Immature natural killer cell (primary cell): Measurements from ENCODE around the gene DEDD. TPM values are rescaled to one million over a fixed set of nuclear protein-coding genes. Genes with fewer than 3 reads are reported as not detected.

ENCODE experiments used
- DNase-seq, 3 donors: peaks; one replicate each; pipeline ENCODE4 v3.0.0; 2022; ENCODE audit warnings: mixed read lengths in 1 of 3
- H3K27ac Mint-ChIP-seq, 6 donors: one replicate each; pipeline ENCODE4 v1.8.0; 2020; ENCODE audit warnings: mixed read lengths in 6 of 6, mild to moderate bottlenecking in 5 of 6, inconsistent platforms in 4 of 6, moderate library complexity in 3 of 6
- H3K27me3 Mint-ChIP-seq, 3 donors: one replicate each; pipeline ENCODE4 v1.8.0; 2020 to 2021; ENCODE audit warnings: low read depth in 3 of 3, mild to moderate bottlenecking in 3 of 3, mixed read lengths in 3 of 3, moderate library complexity in 3 of 3, inconsistent platforms in 1 of 3
- H3K36me3 Mint-ChIP-seq, 3 donors: one replicate each; pipeline ENCODE4 v1.8.0; 2020; ENCODE audit warnings: mixed read lengths in 3 of 3, inconsistent platforms in 2 of 3, mild to moderate bottlenecking in 2 of 3
- H3K4me1 Mint-ChIP-seq, 2 donors: one replicate each; pipeline ENCODE4 v1.8.0; 2020; ENCODE audit warnings: inconsistent platforms in 2 of 2, mild to moderate bottlenecking in 2 of 2, mixed read lengths in 2 of 2, moderate library complexity in 1 of 2
- H3K4me3 Mint-ChIP-seq, 5 donors: one replicate each; pipeline ENCODE4 v1.8.0; 2020; ENCODE audit warnings: mild to moderate bottlenecking in 5 of 5, mixed read lengths in 5 of 5, inconsistent platforms in 3 of 5, moderate library complexity in 3 of 5
- H3K9me3 Mint-ChIP-seq, 6 donors: one replicate each; pipeline ENCODE4 v1.8.0; 2020; ENCODE audit warnings: mild to moderate bottlenecking in 6 of 6, mixed read lengths in 6 of 6, inconsistent platforms in 4 of 6, moderate library complexity in 3 of 6
- polyA plus RNA-seq, 3 donors: library from polyadenylated mRNA; unstranded; fragments of 300-500 nt; fragmentation: Illumina TruSeq; gene quantifications; one replicate each; pipeline ENCODE4 v1.2.3, GENCODE V29; 2021

Gene DEDD, protein sequence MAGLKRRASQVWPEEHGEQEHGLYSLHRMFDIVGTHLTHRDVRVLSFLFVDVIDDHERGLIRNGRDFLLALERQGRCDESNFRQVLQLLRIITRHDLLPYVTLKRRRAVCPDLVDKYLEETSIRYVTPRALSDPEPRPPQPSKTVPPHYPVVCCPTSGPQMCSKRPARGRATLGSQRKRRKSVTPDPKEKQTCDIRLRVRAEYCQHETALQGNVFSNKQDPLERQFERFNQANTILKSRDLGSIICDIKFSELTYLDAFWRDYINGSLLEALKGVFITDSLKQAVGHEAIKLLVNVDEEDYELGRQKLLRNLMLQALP
- polyA plus RNA-seq: 10 to 100 TPM; 27.5 to 43.8 (median 42.2) TPM

- peaks cover 5 to 10% (median 7%) of the 10 kb centered on the region in 3 donors for H3K27me3 Mint-ChIP-seq
- H3K4me3 Mint-ChIP-seq: no peak within 1 kb of the TSS
Observed at GRCh38 chr1:161132410-161133219, at the start of gene DEDD. TSS of gene DEDD (minus strand) at chr1:161132667. CDS start at chr1:161124462, 8,205 bp downstream.

DNA sequence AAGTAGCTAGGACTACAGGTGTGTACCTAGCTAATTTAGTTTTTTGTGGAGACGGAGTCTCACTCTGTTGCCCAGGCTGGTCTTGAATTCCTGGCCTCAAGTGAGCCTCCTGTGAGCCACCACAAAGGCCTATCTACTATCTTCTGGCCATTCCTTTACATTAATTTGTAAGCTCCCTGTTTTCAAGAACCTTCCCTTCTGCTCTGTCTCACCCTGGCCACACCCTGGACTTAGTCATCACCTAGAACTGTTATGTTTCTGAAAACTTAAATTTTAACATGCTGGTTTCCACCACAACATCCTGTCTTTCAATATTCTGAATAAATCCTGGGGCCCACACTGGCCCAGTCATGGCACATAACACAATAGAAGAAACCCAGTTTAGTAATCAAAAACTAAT is 49.7 kb upstream of the DEDD start:
- Mint-ChIP-seq H3K9me3 (no peaks in the 10 kb centered on the region), H3K27ac (peak overlapping the region; percentile 88 to 99 (median 96)), H3K27me3 (peaks cover 0 to 13% (median 9%) of the 10 kb centered on the region in 3 donors), H3K4me1 (peaks cover 84 to 92% of the 10 kb centered on the region in 2 donors), H3K36me3 (peaks cover 0 to 3% (median 3%) of the 10 kb centered on the region in 3 donors), H3K4me3 (peak overlapping the region; percentile 78 to 85 (median 83))
- peak; percentile 61 to 70 (median 66) for DNase-seq

More at GRCh38 chr1:161132410-161133219, at the start of gene DEDD:
- Mint-ChIP-seq H3K36me3 (peaks cover 0 to 6% (median 3%) of the 10 kb centered on the region in 3 donors), H3K4me1 (peaks cover 20 to 39% of the 10 kb centered on the region in 2 donors), H3K27ac (peak within 1 kb of the TSS in 3 of 6 donors; percentile 83 to 98 (median 97)), H3K9me3 (no peaks in the 10 kb centered on the region)
- DNase-seq: peak; percentile 89 to 91 (median 90)

GRCh38 chr1:161180639-161181038 is 48.2 kb upstream of the DEDD start:
- Mint-ChIP-seq H3K27me3 (peaks cover 0 to 13% (median 9%) of the 10 kb centered on the region in 3 donors), H3K4me1 (peaks cover 84 to 92% of the 10 kb centered on the region in 2 donors), H3K36me3 (peaks cover 0 to 3% (median 3%) of the 10 kb centered on the region in 3 donors), H3K4me3 (peak overlapping the region; percentile 18 to 63 (median 36)), H3K9me3 (no peaks in the 10 kb centered on the region), H3K27ac (peak overlapping the region; percentile 67 to 95 (median 88))
- DNase-seq: no peak

GRCh38 chr1:161179698-161180097 is 47.2 kb upstream of the DEDD start:
- Mint-ChIP-seq H3K4me1 (peaks cover 83 to 92% of the 10 kb centered on the region in 2 donors), H3K27me3 (peaks cover 0 to 7% (median 5%) of the 10 kb centered on the region in 3 donors), H3K27ac (peak overlapping the region in 5 of 6 donors; percentile 73 to 90 (median 84)), H3K4me3 (peak overlapping the region in 4 of 5 donors; percentile 21 to 60 (median 41)), H3K9me3 (no peaks in the 10 kb centered on the region), H3K36me3 (peaks cover 2 to 3% (median 3%) of the 10 kb centered on the region in 3 donors)
- DNase-seq: no peak

GRCh38 chr1:161177936-161178244 is 45.4 kb upstream of the DEDD start:
- Mint-ChIP-seq H3K4me1 (peaks cover 70 to 82% of the 10 kb centered on the region in 2 donors), H3K27me3 (peaks cover 0 to 4% (median 0%) of the 10 kb centered on the region in 3 donors), H3K36me3 (peaks cover 5 to 16% (median 14%) of the 10 kb centered on the region in 3 donors), H3K9me3 (no peaks in the 10 kb centered on the region), H3K4me3 (peak overlapping the region; percentile 94 to 100 (median 100)), H3K27ac (peak overlapping the region; percentile 98 to 100 (median 99))
- no peak for DNase-seq

DNA sequence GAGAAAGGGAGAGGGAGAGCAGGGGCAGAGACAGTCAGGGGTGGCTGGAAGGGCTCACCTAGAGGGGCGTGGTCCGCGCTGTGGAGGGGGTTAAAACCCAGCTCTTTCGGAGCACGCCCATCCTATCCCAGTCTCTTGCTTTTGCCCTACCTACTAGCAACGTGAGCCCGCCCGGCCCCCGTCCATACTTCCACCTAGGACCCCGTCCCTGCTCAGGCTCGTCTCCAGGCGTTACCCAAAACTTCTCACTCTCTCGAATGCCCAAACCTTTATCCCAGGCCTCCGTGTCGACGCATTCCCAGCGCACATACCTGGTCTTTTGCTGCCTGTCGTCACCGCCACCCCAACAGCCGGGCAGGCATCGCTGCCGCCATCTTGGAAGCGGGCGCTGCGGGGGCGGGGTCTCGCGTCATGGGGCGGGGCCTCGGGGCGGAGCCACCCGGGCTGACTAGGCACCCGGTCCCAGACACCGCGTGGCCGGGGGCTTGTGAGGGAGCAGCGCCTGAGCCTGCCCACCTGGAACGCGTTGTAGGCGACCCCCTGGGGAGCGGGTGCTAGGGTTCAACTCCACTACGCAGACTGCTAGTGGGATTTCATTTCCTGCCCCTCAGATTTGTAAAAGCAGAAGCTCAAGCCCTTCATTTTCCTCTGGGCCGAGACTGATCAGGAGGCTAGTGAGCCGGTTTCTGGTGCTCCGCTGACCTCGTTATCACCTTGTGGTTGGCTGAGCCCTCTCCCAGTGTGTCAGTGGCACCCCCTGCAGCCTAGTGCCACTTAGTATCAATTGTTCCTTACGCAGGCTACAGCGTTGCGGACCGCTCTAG is 44.9 kb upstream of the DEDD start, which contains the start of gene B4GALT3:
TSS of gene B4GALT3 (minus strand) at position 396 of the 824 bp plus-strand sequence. CDS start 1,447 bp downstream, outside the sequence.
- peaks cover 0 to 2% (median 0%) of the 10 kb centered on the region in 3 donors for H3K27me3 Mint-ChIP-seq
- H3K27ac Mint-ChIP-seq: peak within 1 kb of the TSS; percentile 98 to 100 (median 99)
- peaks cover 4 to 21% (median 14%) of the 10 kb centered on the region in 3 donors for H3K36me3 Mint-ChIP-seq
- H3K4me1 Mint-ChIP-seq: peaks cover 64 to 82% of the 10 kb centered on the region in 2 donors
- no peaks in the 10 kb centered on the region for H3K9me3 Mint-ChIP-seq
- H3K4me3 Mint-ChIP-seq: peak within 1 kb of the TSS; percentile 94 to 100 (median 100)
- peak; percentile 90 to 91 (median 91) for DNase-seq

- peaks cover 9 to 29% (median 21%) of the 10 kb centered on the region in 3 donors for H3K36me3 Mint-ChIP-seq
- DNase-seq: no peak
- peak overlapping the region; percentile 98 to 100 (median 99) for H3K27ac Mint-ChIP-seq
- no peaks in the 10 kb centered on the region for H3K27me3 Mint-ChIP-seq
- peaks cover 57 to 75% of the 10 kb centered on the region in 2 donors for H3K4me1 Mint-ChIP-seq
- no peaks in the 10 kb centered on the region for H3K9me3 Mint-ChIP-seq
- peak overlapping the region; percentile 94 to 100 (median 100) for H3K4me3 Mint-ChIP-seq
Observed at GRCh38 chr1:161176468-161177111, 44.1 kb upstream of the DEDD start.

DNA sequence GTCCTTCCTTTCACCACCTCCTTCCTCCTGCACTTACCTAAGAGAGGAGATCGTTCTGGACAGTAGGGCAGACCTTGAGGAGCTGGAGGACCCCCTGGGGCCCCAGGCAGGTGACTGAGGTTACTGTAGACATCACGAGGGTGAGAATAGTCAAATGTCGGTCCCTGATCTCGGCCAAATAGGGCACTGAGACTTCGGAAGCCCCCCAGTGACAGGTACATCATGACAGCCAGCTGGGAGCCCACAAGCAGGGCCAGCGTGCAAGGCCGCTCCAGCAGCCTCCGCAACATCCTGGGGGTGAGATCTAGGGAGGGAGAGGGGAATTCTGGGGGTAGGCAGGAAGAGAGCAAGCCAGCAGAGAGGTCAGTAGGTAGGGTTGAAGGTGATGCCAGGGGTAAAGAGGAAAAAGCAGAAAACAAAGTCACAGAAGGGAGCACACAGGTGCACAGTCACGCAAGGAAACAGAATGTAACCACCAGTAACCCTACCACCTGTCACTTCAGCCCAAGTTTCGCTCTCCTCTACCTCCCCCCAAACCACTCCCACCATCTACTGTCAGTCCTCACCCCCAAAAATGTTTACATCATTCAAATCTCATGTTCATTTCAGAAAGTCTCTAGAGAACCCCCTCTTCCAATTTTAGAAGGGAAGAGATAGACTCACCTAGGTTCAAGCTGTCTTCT is 43.4 kb upstream of the DEDD start:
- no peak for DNase-seq
- peaks cover 55 to 68% of the 10 kb centered on the region in 2 donors for H3K4me1 Mint-ChIP-seq
- H3K36me3 Mint-ChIP-seq: peaks cover 12 to 35% (median 25%) of the 10 kb centered on the region in 3 donors
- peak overlapping the region; percentile 98 to 100 (median 99) for H3K27ac Mint-ChIP-seq
- peaks cover 0 to 1% (median 0%) of the 10 kb centered on the region in 3 donors for H3K27me3 Mint-ChIP-seq
- H3K9me3 Mint-ChIP-seq: no peaks in the 10 kb centered on the region
- H3K4me3 Mint-ChIP-seq: peak overlapping the region; percentile 94 to 100 (median 100)

DNA sequence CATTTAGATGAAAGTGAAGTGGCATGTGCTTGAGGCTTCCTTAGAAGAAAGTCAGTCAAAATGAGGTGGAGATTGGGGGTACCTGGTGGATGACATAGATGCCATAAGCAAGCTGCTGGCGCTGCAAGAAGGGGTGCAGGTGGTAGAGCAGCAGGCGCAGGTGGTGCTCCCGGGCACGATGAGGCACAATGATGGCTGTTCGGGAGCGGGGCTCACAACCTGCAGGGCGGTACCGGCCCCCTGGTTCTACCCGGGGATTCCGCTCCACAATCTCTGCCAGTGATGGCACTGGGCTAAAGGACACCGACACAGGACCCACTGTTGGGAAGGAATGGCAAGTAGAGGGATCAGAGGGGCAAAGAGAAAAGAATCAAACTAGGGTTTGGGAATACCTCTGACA is 42.4 kb upstream of the DEDD start:
- no peaks in the 10 kb centered on the region for H3K9me3 Mint-ChIP-seq
- peak overlapping the region in 4 of 5 donors; percentile 17 to 100 (median 62) for H3K4me3 Mint-ChIP-seq
- peaks cover 45 to 58% of the 10 kb centered on the region in 2 donors for H3K4me1 Mint-ChIP-seq
- H3K27me3 Mint-ChIP-seq: peaks cover 0 to 1% (median 0%) of the 10 kb centered on the region in 3 donors
- DNase-seq: no peak
- H3K27ac Mint-ChIP-seq: peak overlapping the region in 4 of 6 donors; percentile 42 to 100 (median 75)
- H3K36me3 Mint-ChIP-seq: peaks cover 15 to 38% (median 23%) of the 10 kb centered on the region in 3 donors

- Mint-ChIP-seq H3K27ac (peak overlapping the region in 2 of 6 donors; percentile 43 to 53), H3K27me3 (peaks cover 0 to 1% (median 0%) of the 10 kb centered on the region in 3 donors), H3K36me3 (peaks cover 15 to 41% (median 23%) of the 10 kb centered on the region in 3 donors), H3K9me3 (no peaks in the 10 kb centered on the region), H3K4me1 (peaks cover 40 to 53% of the 10 kb centered on the region in 2 donors), H3K4me3 (no peak overlapping the region)
- DNase-seq: no peak
Observed at GRCh38 chr1:161173711-161174110, 41.2 kb upstream of the DEDD start.

DNA sequence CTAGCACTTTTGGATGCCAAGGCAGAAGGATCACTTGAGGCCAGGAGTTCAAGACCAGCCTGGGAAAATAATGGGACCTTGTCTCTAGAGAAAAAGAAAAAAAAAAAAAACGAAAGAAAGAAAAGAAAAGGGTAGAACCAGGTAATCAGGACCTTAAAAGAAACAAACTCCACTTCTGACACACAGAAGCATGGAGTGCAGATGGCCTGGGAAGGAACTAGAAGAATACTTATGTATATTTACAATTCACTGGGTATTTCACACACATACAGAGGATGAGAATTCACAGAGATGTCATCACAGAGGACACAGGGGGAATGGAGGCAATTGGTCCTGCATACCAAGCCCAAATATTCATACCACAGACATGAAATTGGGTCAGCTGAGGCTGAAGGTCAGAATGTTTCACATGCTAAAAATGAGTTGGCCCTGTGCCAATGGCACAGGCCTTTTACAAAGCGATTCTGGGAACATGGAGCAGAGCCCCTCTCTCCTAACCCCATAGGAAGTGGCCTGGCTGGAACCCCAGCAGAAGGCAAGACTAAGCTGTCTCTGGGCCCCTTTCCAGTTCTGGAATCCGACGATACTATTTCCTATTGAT is 40.4 kb upstream of the DEDD start:
- peaks cover 0 to 1% (median 0%) of the 10 kb centered on the region in 3 donors for H3K27me3 Mint-ChIP-seq
- peaks cover 40 to 51% of the 10 kb centered on the region in 2 donors for H3K4me1 Mint-ChIP-seq
- no peak overlapping the region for H3K4me3 Mint-ChIP-seq
- peaks cover 15 to 41% (median 23%) of the 10 kb centered on the region in 3 donors for H3K36me3 Mint-ChIP-seq
- peak overlapping the region in 3 of 6 donors; percentile 9 to 59 (median 25) for H3K27ac Mint-ChIP-seq
- no peak for DNase-seq
- H3K9me3 Mint-ChIP-seq: no peaks in the 10 kb centered on the region
